MCF 10A (cell line): ENCODE results near the gene ASPG. TPM values are rescaled to one million over a fixed set of nuclear protein-coding genes. Genes with fewer than 3 reads are reported as not detected.

Experiments used
- BruUV-seq: library from RNA; stranded (reverse); fragments of 400-500 nt; replicated peaks from 2 replicates; lab custom pipeline; 2021; lab: Mats Ljungman, UMichigan
- CTCF ChIA-PET: fragments of 300-600 bp; sonication (Branson Sonifier 250); formaldehyde crosslinking; extraction: SDS; loops from one replicate; lab custom pipeline; 2021; ENCODE audit warnings: antibody characterized with exemption, inconsistent platforms; lab: Yijun Ruan, JAX
- POLR2A ChIA-PET: fragments of 300-600, 350-650 bp; sonication (Branson Sonifier 250); formaldehyde crosslinking; extraction: SDS; loops from one replicate; lab custom pipeline; 2020; ENCODE audit warnings: antibody characterized with exemption, inconsistent platforms; lab: Yijun Ruan, JAX
- DNase-seq: peaks from one replicate; pipeline ENCODE4 v3.0.0-alpha.2; 2018; ENCODE audit not compliant: unreplicated experiment
- H3K27ac Mint-ChIP-seq: one replicate; pipeline ENCODE4 v1.8.0; 2022; ENCODE audit warnings: mild to moderate bottlenecking, low read depth, mixed read lengths; ENCODE audit not compliant: unreplicated experiment
- H3K27me3 Mint-ChIP-seq: one replicate; pipeline ENCODE4 v1.8.0; 2022; ENCODE audit warnings: mixed read lengths; ENCODE audit not compliant: insufficient read depth, unreplicated experiment
- H3K36me3 Mint-ChIP-seq: one replicate; pipeline ENCODE4 v1.8.0; 2022; ENCODE audit warnings: mild to moderate bottlenecking, moderate library complexity, mixed read lengths; ENCODE audit not compliant: insufficient read depth, unreplicated experiment
- H3K4me1 Mint-ChIP-seq: one replicate; pipeline ENCODE4 v1.8.0; 2022; ENCODE audit warnings: mixed read lengths; ENCODE audit not compliant: insufficient read depth, unreplicated experiment
- H3K4me3 Mint-ChIP-seq: one replicate; pipeline ENCODE4 v1.8.0; 2022; ENCODE audit warnings: mild to moderate bottlenecking, moderate library complexity, mixed read lengths; ENCODE audit not compliant: unreplicated experiment
- H3K9me3 Mint-ChIP-seq: one replicate; pipeline ENCODE4 v1.8.0; 2022; ENCODE audit warnings: mixed read lengths; ENCODE audit not compliant: unreplicated experiment
- CTCF ChIP-seq: fragments of 200-600 bp; IDR thresholded peaks from one replicate; pipeline ENCODE4 v1.8.0; 2022; ENCODE audit warnings: antibody characterized with exemption, mild to moderate bottlenecking; ENCODE audit not compliant: unreplicated experiment
- intact Hi-C: fragments of 100-400 bp; cut with micrococcal nuclease; formaldehyde crosslinking; loops from 2 replicates; pipeline ENCODE4 v1.14.1; 2022
- microRNA-seq: library from miRNA; unstranded; fragments of <30 nt; microRNA quantifications from one replicate; pipeline ENCODE4 v1.2.0, GENCODE V29; 2022
- total RNA-seq: library from RNA; stranded (reverse); gene quantifications from 2 replicates; pipeline ENCODE4 v1.2.3, GENCODE V29; 2022

Gene ASPG
- total RNA-seq, 1 experiment from 2014 or later, result 0.12 TPM

GRCh38 chr14:104163541-104163940, 78.0 kb downstream of the ASPG start:
- Mint-ChIP-seq H3K36me3 (no peaks in the 10 kb centered on the region), H3K9me3 (no peaks in the 10 kb centered on the region), H3K27me3 (no peaks in the 10 kb centered on the region), H3K27ac (no peak overlapping the region), H3K4me3 (no peak overlapping the region), H3K4me1 (no peaks in the 10 kb centered on the region)
- intact Hi-C loops, result loop anchor here (10.0 kb wide), 1 partner anchor 111 kb away; no protein-coding TSS in a partner anchor
- CTCF ChIA-PET, result interaction anchor here (0.7 kb wide), 1 partner anchor 417 kb away, joined by 3 read pairs; no protein-coding TSS in a partner anchor
- TF ChIP-seq CTCF, result no peak
- POLR2A ChIA-PET, result no interaction called here
- BruUV-seq, result no TSS peak
- no peak for DNase-seq

DNA sequence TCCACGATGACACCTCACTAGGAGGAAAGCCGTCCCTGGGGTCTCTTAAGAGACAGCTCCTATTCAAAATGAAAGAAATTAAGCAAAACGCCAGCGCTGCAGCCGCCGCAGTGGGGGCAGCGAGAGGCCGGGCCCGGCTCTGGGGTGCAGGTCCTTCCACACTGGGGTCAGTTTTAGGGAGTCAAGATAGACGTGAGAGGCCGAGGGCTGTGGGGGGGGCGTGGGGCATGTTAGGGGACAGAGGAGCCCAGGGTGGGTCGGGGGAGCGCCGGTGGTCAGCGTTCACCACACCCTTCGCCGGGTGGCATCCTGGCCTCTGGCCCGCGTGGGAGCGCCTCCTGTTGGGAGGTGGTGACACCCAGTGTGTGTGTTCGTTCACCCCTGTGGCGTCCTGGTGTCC, 78.5 kb downstream of the ASPG start:
- H3K36me3 Mint-ChIP-seq, result no peaks in the 10 kb centered on the region
- DNase-seq, result no peak
- POLR2A ChIA-PET, result no interaction called here
- no TSS peak for BruUV-seq
- H3K27me3 Mint-ChIP-seq, result no peaks in the 10 kb centered on the region
- CTCF ChIA-PET, result interaction anchor here (0.7 kb wide), 1 partner anchor 417 kb away, joined by 3 read pairs; no protein-coding TSS in a partner anchor
- no peak overlapping the region for H3K4me3 Mint-ChIP-seq
- no peak for TF ChIP-seq CTCF
- intact Hi-C loops, result loop anchor here (10.0 kb wide), 1 partner anchor 111 kb away; no protein-coding TSS in a partner anchor
- no peaks in the 10 kb centered on the region for H3K9me3 Mint-ChIP-seq
- no peaks in the 10 kb centered on the region for H3K4me1 Mint-ChIP-seq
- H3K27ac Mint-ChIP-seq, result no peak overlapping the region

GRCh38 chr14:104164512-104164911, 79.0 kb downstream of the ASPG start:
- CTCF ChIA-PET, result no interaction called here
- H3K9me3 Mint-ChIP-seq, result no peaks in the 10 kb centered on the region
- POLR2A ChIA-PET, result no interaction called here
- H3K4me1 Mint-ChIP-seq, result no peaks in the 10 kb centered on the region
- no TSS peak for BruUV-seq
- H3K36me3 Mint-ChIP-seq, result no peaks in the 10 kb centered on the region
- no peak for DNase-seq
- intact Hi-C loops, result loop anchor here (10.0 kb wide), 1 partner anchor 110 kb away; no protein-coding TSS in a partner anchor
- no peak for TF ChIP-seq CTCF
- H3K27me3 Mint-ChIP-seq, result no peaks in the 10 kb centered on the region
- no peak overlapping the region for H3K4me3 Mint-ChIP-seq
- H3K27ac Mint-ChIP-seq, result no peak overlapping the region

Small RNA genes lying within 50 kb of the gene (microRNA-seq; reads per million reads assigned to microRNA genes)
- gene MIR203A (not detected), gene MIR203B (not detected)

Other genes with a start within 250 kb of the ASPG start
- gene PPP1R13B, start 238.1 kb upstream of the ASPG start, total RNA-seq, result 16.2 and 17.5 TPM in 2 replicates
- gene TDRD9, start 157.2 kb upstream of the ASPG start, total RNA-seq, result 0.40 and 0.91 TPM in 2 replicates
- not detected in 2 replicates for gene RD3L, start 143.2 kb upstream of the ASPG start, total RNA-seq
- 0.26 and 0.39 TPM in 2 replicates for gene KIF26A, start 52.9 kb downstream of the ASPG start, total RNA-seq